ENCODE data around the gene AOPEP.
"Not testable (repeated sequence)": the region's sequence is repeated elsewhere in the genome, so short reads cannot be mapped to it uniquely, and the experiment has no call there.

Gene AOPEP

DNA sequence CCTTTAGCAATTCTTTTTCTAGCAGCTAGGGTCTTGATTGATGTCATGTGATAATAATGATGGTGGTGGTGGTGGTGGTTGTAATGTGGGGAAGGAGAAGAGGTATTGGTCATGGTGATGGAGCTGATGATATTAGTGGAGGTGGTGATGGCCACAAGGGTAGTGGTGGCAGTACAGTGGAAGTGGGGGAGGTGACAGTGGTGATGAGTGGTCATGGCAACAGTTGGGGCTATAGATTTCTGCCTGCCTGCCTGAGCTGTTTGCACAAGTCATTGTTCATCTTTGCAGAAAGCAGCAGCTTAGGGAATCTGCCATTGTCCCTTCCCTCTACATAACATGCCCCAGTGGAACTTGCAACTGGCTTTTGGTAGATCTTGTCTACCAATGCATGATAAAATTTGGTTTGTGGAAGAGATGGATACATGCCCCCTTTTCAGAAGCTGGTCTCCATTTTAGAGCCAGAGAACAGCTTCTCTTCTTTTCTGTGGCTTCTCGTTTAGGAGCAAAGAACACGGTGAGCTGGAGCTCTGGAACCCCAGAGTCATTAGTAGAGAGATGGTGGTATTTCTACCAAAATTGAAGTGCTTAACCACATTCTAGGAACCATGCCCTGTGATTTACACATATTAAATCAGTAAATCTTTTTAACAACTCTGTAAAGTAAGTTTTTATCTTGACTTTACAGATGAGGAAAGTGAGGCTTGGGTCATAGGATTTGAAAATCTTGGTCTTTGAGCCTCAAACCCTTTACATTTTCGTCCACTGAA lies 100.3 kb downstream of the AOPEP start:
- no peak overlapping the region for H3K27ac ChIP-seq

DNA sequence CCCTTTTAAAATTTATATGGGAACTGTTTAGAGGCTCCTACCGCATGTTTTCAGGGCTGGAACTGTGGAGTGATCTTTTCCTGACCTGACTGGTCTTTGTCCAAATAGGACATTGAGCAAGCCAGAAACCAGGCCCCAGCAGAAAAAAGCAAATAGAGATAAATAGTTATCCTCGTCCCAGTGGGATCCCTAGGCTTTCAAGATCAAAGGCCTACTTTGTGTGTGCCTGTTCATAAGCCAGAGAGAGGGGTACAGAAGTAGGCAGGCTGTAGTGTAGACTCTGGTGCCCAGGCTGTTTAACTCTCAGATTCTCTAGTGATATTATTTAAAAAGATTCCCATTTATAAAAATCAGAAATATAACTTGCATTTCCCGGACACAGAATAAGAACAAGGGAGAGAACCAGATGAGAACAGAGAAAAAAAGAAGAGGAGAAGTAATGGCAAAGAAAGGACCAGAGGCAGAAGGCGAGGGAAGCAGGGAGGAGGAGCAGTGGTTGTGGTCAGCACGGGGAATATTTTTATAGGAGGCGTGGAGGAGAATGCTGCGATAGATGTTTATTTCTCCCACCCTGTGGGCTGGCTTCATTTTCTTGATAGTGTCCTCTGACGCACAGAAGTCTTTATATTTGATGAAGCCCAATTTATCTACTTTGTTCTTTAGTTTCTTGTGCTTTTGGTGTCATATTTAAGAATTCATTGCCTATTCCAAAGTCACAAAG lies 101.2 kb downstream of the AOPEP start:
- Histone ChIP-seq H3K27me3 (replicated peaks) (no peaks in the 10 kb centered on the region), H3K36me3 (replicated peaks) (no peaks in the 10 kb centered on the region), H3K4me3 (ENCODE audit: low read depth, low read length) (no peak overlapping the region), H3K27ac (peak overlapping the region; percentile 46)
- DNase-seq: peak; percentile 50
- in situ Hi-C loops (cut with HindIII; ENCODE audit: low pct_ligation_motif_present, low sequenced_read_pairs): no loop called here
- TF ChIP-seq, protein P1, sequence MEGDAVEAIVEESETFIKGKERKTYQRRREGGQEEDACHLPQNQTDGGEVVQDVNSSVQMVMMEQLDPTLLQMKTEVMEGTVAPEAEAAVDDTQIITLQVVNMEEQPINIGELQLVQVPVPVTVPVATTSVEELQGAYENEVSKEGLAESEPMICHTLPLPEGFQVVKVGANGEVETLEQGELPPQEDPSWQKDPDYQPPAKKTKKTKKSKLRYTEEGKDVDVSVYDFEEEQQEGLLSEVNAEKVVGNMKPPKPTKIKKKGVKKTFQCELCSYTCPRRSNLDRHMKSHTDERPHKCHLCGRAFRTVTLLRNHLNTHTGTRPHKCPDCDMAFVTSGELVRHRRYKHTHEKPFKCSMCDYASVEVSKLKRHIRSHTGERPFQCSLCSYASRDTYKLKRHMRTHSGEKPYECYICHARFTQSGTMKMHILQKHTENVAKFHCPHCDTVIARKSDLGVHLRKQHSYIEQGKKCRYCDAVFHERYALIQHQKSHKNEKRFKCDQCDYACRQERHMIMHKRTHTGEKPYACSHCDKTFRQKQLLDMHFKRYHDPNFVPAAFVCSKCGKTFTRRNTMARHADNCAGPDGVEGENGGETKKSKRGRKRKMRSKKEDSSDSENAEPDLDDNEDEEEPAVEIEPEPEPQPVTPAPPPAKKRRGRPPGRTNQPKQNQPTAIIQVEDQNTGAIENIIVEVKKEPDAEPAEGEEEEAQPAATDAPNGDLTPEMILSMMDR (IDR thresholded peaks at IDR 0.05; ENCODE audit: low read depth, low read length, missing control alignments): no peak

More for the DNA sequence above, 100.3 kb downstream of the AOPEP start:
- no peak for DNase-seq
- TF ChIP-seq, protein P1 (IDR thresholded peaks at IDR 0.05; ENCODE audit: low read depth, low read length, missing control alignments): no peak
- no peaks in the 10 kb centered on the region for H3K36me3 ChIP-seq (replicated peaks)
- H3K27me3 ChIP-seq (replicated peaks): no peaks in the 10 kb centered on the region
- in situ Hi-C loops (cut with HindIII; ENCODE audit: low pct_ligation_motif_present, low sequenced_read_pairs): no loop called here
- H3K4me3 ChIP-seq (ENCODE audit: low read depth, low read length): no peak overlapping the region

DNA sequence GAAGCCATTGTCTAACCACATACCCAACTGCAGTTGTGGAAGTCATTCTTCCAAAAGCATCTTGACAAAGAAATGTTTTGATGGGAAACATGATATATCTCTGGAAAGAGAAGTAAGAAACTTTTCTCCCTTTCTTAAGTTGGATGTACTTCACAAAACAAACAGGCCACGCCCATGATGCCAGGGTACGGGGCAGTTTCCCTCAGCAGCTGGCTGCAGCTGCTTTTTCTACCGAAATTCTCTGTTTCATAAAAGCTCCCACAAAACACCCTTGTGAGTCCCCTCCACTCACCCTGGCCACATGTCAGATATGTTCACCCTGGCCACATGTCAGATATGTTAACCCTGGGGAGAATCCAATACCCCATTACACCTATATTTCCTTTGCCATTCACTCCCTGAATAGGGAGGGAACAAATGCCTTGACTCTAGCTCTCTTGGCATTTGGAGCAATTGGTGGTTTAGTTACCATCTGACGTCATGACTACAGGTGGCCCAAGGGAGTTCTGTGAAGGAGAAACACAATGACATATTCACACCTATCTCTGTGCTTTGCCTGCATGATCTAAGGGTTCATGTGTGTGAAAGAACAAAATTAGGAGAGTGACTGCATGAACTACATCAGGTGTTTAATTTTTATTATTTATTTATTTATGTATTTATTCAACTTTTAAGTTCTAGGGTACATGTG lies 103.0 kb downstream of the AOPEP start:
- DNase-seq: no peak
- no peak overlapping the region for H3K27ac ChIP-seq
- no peaks in the 10 kb centered on the region for H3K27me3 ChIP-seq (replicated peaks)
- in situ Hi-C loops (cut with HindIII; ENCODE audit: low pct_ligation_motif_present, low sequenced_read_pairs): no loop called here
- no peaks in the 10 kb centered on the region for H3K36me3 ChIP-seq (replicated peaks)
- TF ChIP-seq, protein P1 (IDR thresholded peaks at IDR 0.05; ENCODE audit: low read depth, low read length, missing control alignments): no peak
- H3K4me3 ChIP-seq (ENCODE audit: low read depth, low read length): no peak overlapping the region

DNA sequence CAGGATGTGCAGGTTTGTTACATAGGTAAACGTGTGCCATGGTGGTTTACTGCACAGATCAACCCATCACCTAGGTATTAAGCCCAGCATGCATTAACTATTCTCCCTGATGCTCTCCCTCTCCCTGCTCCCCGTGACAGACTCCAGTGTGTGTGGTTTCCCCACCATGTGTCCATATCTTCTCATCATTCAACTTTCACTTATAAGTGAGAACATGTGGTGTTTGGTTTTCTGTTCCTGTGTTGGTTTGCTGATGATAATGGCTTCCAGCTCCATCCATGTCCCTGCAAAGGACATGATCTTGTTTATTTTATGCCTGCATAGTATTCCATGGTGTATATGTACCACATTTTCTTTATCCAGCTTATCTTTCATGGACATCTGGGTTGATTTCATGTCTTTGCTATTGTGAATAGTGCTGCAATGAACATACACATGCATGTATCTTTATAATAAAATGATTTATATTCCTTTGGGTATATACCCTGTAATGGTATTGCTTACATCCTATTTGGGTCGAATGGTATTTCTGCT lies 103.6 kb downstream of the AOPEP start:
- H3K27ac ChIP-seq; in situ Hi-C loops (cut with HindIII; ENCODE audit: low pct_ligation_motif_present, low sequenced_read_pairs); H3K27me3 ChIP-seq (replicated peaks); DNase-seq; H3K4me3 ChIP-seq (ENCODE audit: low read depth, low read length); H3K36me3 ChIP-seq (replicated peaks): not testable (repeated sequence)

DNA sequence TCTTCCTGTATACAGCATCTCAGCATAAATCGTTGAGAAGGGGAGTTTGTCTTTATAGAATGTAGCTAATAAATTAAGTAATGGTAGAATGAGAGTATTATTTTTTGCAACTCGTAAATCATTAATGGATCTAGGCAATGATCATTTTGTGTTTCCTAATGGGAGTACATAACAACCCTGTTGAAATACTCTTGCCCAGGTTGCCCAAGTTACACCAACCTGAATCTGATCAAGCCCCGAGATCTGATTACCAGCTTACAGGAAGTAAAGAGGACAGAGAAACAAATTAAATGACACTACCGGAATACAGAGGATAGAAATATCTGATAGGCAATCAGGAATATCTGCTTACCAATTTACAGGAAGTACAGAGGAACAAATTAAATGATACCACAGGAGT lies 107.3 kb downstream of the AOPEP start:
- Histone ChIP-seq H3K4me3 (ENCODE audit: low read depth, low read length) (no peak overlapping the region), H3K27ac (no peak overlapping the region), H3K27me3 (replicated peaks) (no peaks in the 10 kb centered on the region), H3K36me3 (replicated peaks) (no peaks in the 10 kb centered on the region)
- in situ Hi-C loops (cut with HindIII; ENCODE audit: low pct_ligation_motif_present, low sequenced_read_pairs): no loop called here
- TF ChIP-seq, protein P1 (IDR thresholded peaks at IDR 0.05; ENCODE audit: low read depth, low read length, missing control alignments): no peak
- DNase-seq: no peak

DNA sequence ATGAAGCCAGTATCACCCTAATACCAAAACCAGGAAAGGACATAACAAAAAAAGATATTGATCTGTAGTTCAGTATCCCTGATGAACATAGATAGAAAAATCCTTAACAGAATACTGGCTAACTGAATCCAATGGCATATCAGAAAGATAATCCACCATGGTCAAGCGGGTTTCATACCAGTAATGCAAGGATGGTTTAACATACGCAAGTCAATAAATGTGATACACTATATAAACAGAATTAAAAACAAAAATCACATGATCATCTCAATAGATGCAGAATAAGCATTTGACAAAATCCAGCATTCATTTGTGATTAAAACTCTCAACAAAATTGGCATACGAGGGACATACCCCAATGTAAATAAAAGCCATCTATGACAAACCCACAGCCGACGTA lies 110.9 kb downstream of the AOPEP start:
- no peak for DNase-seq
- Histone ChIP-seq H3K27me3 (replicated peaks) (no peaks in the 10 kb centered on the region), H3K27ac (no peak overlapping the region), H3K4me3 (ENCODE audit: low read depth, low read length) (no peak overlapping the region), H3K36me3 (replicated peaks) (no peaks in the 10 kb centered on the region)
- TF ChIP-seq, protein P1 (IDR thresholded peaks at IDR 0.05; ENCODE audit: low read depth, low read length, missing control alignments): no peak
- in situ Hi-C loops (cut with HindIII; ENCODE audit: low pct_ligation_motif_present, low sequenced_read_pairs): no loop called here

All from brain microvascular endothelial cell (primary cell).